GM23338 (cell line): ENCODE measurements around the gene TMEM178A. TPM values are rescaled to one million over a fixed set of nuclear protein-coding genes. Genes with fewer than 3 reads are reported as not detected.

ENCODE experiments used
- ATAC-seq: fragments of 200-7000 bp; cut with Tn5 transposase; 3 replicates; pipeline ENCODE4 v1.9.1; 2020
- DNase-seq: peaks from one replicate; pipeline ENCODE4 v3.0.0-alpha.2; 2015; ENCODE audit warnings: low spot score
- H2AFZ ChIP-seq: fragments of 200-600 bp; sonication (generic); 2 replicates; pipeline ENCODE4 v1.8.0; 2016; ENCODE audit warnings: antibody characterized with exemption, mild to moderate bottlenecking, moderate library complexity
- H3F3A ChIP-seq: fragments of 200-600 bp; sonication (generic); replicated peaks from 2 replicates; pipeline ENCODE4 v1.8.0; 2017; ENCODE audit warnings: antibody characterized with exemption, mixed run types, low read depth
- H3K27ac ChIP-seq: fragments of 200-600 bp; sonication (generic); 2 replicates; pipeline ENCODE4 v1.6.1; 2016; ENCODE audit warnings: low read depth
- H3K27me3 ChIP-seq: fragments of 200-600 bp; sonication (generic); 2 replicates; pipeline ENCODE4 v1.8.0; 2016; ENCODE audit warnings: mild to moderate bottlenecking, mixed run types, moderate library complexity; ENCODE audit not compliant: insufficient read depth
- H3K36me3 ChIP-seq: fragments of 200-600 bp; sonication (generic); 2 replicates; pipeline ENCODE4 v1.8.0; 2016; ENCODE audit warnings: mild to moderate bottlenecking; ENCODE audit not compliant: insufficient read depth
- H3K4me1 ChIP-seq: fragments of 200-600 bp; sonication (generic); 2 replicates; pipeline ENCODE4 v1.8.0; 2016; ENCODE audit warnings: mild to moderate bottlenecking, moderate library complexity; ENCODE audit not compliant: insufficient read depth
- H3K4me2 ChIP-seq: fragments of 200-600 bp; sonication (generic); 2 replicates; pipeline ENCODE4 v1.7.1; 2017; ENCODE audit warnings: mixed run types
- H3K4me3 ChIP-seq: fragments of 200-600 bp; sonication (generic); 2 replicates; pipeline ENCODE4 v1.6.1; 2016; ENCODE audit warnings: mixed run types
- H3K79me2 ChIP-seq: fragments of 200-600 bp; sonication (generic); replicated peaks from 2 replicates; pipeline ENCODE4 v1.8.0; 2017; ENCODE audit warnings: mild to moderate bottlenecking; ENCODE audit not compliant: insufficient read depth
- H3K9me2 ChIP-seq: fragments of 200-600 bp; sonication (generic); 2 replicates; pipeline ENCODE4 v1.8.0; 2017; ENCODE audit not compliant: insufficient read depth
- H4K20me1 ChIP-seq: fragments of 200-600 bp; sonication (generic); replicated peaks from 2 replicates; pipeline ENCODE4 v1.8.0; 2017; ENCODE audit warnings: mild to moderate bottlenecking; ENCODE audit not compliant: insufficient read depth
- H3K27ac Mint-ChIP-seq: 2 replicates; pipeline ENCODE4 v1.8.0; 2020; ENCODE audit warnings: inconsistent platforms, mild to moderate bottlenecking, moderate library complexity, mixed read lengths
- H3K27me3 Mint-ChIP-seq: 3 replicates; pipeline ENCODE4 v1.8.0; 2022; ENCODE audit warnings: low read depth, mild to moderate bottlenecking, moderate library complexity, mixed read lengths, inconsistent platforms; ENCODE audit not compliant: insufficient read depth, poor library complexity
- H3K36me3 Mint-ChIP-seq: 3 replicates; pipeline ENCODE4 v1.8.0; 2021; ENCODE audit warnings: low read depth, mild to moderate bottlenecking, inconsistent platforms, moderate library complexity, mixed read lengths
- H3K4me1 Mint-ChIP-seq: 3 replicates; pipeline ENCODE4 v1.8.0; 2020; ENCODE audit warnings: mild to moderate bottlenecking, inconsistent platforms, mixed read lengths
- H3K4me3 Mint-ChIP-seq: 3 replicates; pipeline ENCODE4 v1.8.0; 2021; ENCODE audit warnings: moderate library complexity, mild to moderate bottlenecking, inconsistent platforms, mixed read lengths
- H3K9me3 Mint-ChIP-seq: 3 replicates; pipeline ENCODE4 v1.8.0; 2020; ENCODE audit warnings: moderate library complexity, mild to moderate bottlenecking, inconsistent platforms, mixed read lengths
- CTCF ChIP-seq, 2 experiments: fragments of 200-600 bp in 1 of 2; sonication (generic) in 1 of 2; conservative IDR thresholded peaks; 2 replicates each; pipeline versions ENCODE4 v1.5.1 to v1.6.1; 2016 to 2017; ENCODE audit warnings: antibody characterized with exemption in 2 of 2, low read depth in 2 of 2, mild to moderate bottlenecking in 2 of 2, moderate library complexity in 1 of 2
- ETS1 ChIP-seq: IDR thresholded peaks from 2 replicates; pipeline ENCODE4 v1.6.1; 2016; ENCODE audit warnings: antibody characterized with exemption
- JUNB ChIP-seq: IDR thresholded peaks from one replicate; pipeline ENCODE4 v1.6.1; 2016; ENCODE audit warnings: antibody characterized with exemption; ENCODE audit not compliant: unreplicated experiment
- NANOG ChIP-seq: IDR thresholded peaks from 2 replicates; pipeline ENCODE4 v1.6.1; 2016; ENCODE audit warnings: antibody characterized with exemption, borderline replicate concordance
- POLR2AphosphoS5 ChIP-seq: IDR thresholded peaks from 2 replicates; pipeline ENCODE4 v1.6.1; 2016; ENCODE audit warnings: antibody characterized with exemption, low read depth
- REST ChIP-seq: IDR thresholded peaks from one replicate; pipeline ENCODE4 v1.6.1; 2018; ENCODE audit warnings: antibody characterized with exemption; ENCODE audit not compliant: unreplicated experiment
- STAT1 ChIP-seq: IDR thresholded peaks from one replicate; pipeline ENCODE4 v1.6.1; 2016; ENCODE audit warnings: antibody characterized with exemption; ENCODE audit not compliant: unreplicated experiment
- ZNF114 ChIP-seq: fragments of 250-450 bp; sonication (Bioruptor Pico); IDR thresholded peaks from 2 replicates; pipeline ENCODE4 v1.5.0; 2020; ENCODE audit warnings: mild to moderate bottlenecking, moderate library complexity
- ZNF462 ChIP-seq: fragments of 250-450 bp; sonication (Bioruptor Pico); IDR thresholded peaks from 2 replicates; pipeline ENCODE4 v1.5.0; 2020; ENCODE audit warnings: mild to moderate bottlenecking, moderate library complexity
- polyA plus RNA-seq: library from polyadenylated mRNA; unstranded; fragments of >200 nt; fragmentation: Nextera tagmentation; extraction: Ambion mirVana; gene quantifications from 2 replicates; pipeline ENCODE4 v1.2.1, GENCODE V29; 2016
- total RNA-seq: library from RNA; depleted of rRNA; stranded (reverse); fragments of >200 nt; shearing (Covaris generic); gene quantifications from 2 replicates; pipeline ENCODE4 v1.2.3, GENCODE V29; 2014

Gene TMEM178A
- total and polyA plus RNA-seq, 2 experiments from 2014 or later = 10.3 to 12.3 TPM

GRCh38 chr2:39724828-39725144 is 59.1 kb downstream of the TMEM178A start (continued):
- TF ChIP-seq REST = no peak
- TF ChIP-seq ETS1 = no peak
- no peak for TF ChIP-seq CTCF (conservative IDR thresholded peaks at IDR 0.05; ENCODE audit: low read depth in 2 of 2)

GRCh38 chr2:39725401-39725800 is 59.7 kb downstream of the TMEM178A start:
- Mint-ChIP-seq H3K4me1 (peaks cover 22% of the 10 kb centered on the region), H3K9me3 (no peaks in the 10 kb centered on the region), H3K27me3 (peaks cover 2% of the 10 kb centered on the region), H3K4me3 (no peak overlapping the region), H3K36me3 (peaks cover 4% of the 10 kb centered on the region; the same call in 1 of the 3 replicates), H3K27ac (no peak overlapping the region)
- Histone ChIP-seq H2AFZ (no peak overlapping the region), H3K79me2 (no peaks in the 10 kb centered on the region), H3K9me2 (no peaks in the 10 kb centered on the region), H3K27me3 (no peaks in the 10 kb centered on the region), H3K4me2 (no peak overlapping the region), H3K36me3 (no peaks in the 10 kb centered on the region), H3K27ac (no peak overlapping the region), H3F3A (no peaks in the 10 kb centered on the region), H3K4me3 (no peak overlapping the region), H4K20me1 (no peaks in the 10 kb centered on the region), H3K4me1 (peaks cover 18% of the 10 kb centered on the region)
- no peak for DNase-seq
- ATAC-seq = no peak
- TF ChIP-seq NANOG = no peak
- no peak for TF ChIP-seq STAT1
- TF ChIP-seq POLR2AphosphoS5 = no peak
- no peak for TF ChIP-seq CTCF (conservative IDR thresholded peaks at IDR 0.05; ENCODE audit: low read depth in 2 of 2)
- no peak for TF ChIP-seq ETS1
- TF ChIP-seq JUNB = no peak
- no peak for TF ChIP-seq ZNF462 (CRISPR knock-in tag)
- TF ChIP-seq ZNF114 (CRISPR knock-in tag) = no peak
